Mesendoderm (in vitro differentiated cells): Measurements from ENCODE around the gene CCDC186.
"Not testable (repeated sequence)": the region's sequence is repeated elsewhere in the genome, so short reads cannot be mapped to it uniquely, and the experiment has no call there.

Experiments
- DNase-seq: peaks from one replicate; pipeline ENCODE4 v3.0.0; 2013
- H2AK5ac ChIP-seq: 2 replicates; pipeline ENCODE4 v1.6.1; 2013; ENCODE audit warnings: low read length, inconsistent platforms
- H2BK120ac ChIP-seq: 2 replicates; pipeline ENCODE4 v1.6.1; 2013; ENCODE audit warnings: low read depth, mild to moderate bottlenecking, low read length, moderate library complexity, mixed read lengths
- H2BK15ac ChIP-seq: replicated peaks from 2 replicates; pipeline ENCODE4 v1.6.1; 2013; ENCODE audit warnings: low read depth, mild to moderate bottlenecking, moderate library complexity
- H2BK5ac ChIP-seq: 2 replicates; pipeline ENCODE4 v1.6.1; 2013; ENCODE audit warnings: low read length, inconsistent platforms
- H3K18ac ChIP-seq: 2 replicates; pipeline ENCODE4 v1.6.1; 2013; ENCODE audit warnings: mild to moderate bottlenecking, low read length, mixed read lengths
- H3K23ac ChIP-seq: one replicate; pipeline ENCODE4 v1.6.1; 2013; ENCODE audit warnings: low read length
- H3K27ac ChIP-seq: 2 replicates; pipeline ENCODE4 v1.5.1; 2013; ENCODE audit warnings: low read depth, mild to moderate bottlenecking, inconsistent platforms, low read length, moderate library complexity
- H3K27me3 ChIP-seq: 2 replicates; pipeline ENCODE4 v1.6.1; 2013; ENCODE audit warnings: low read length, control low read depth, mild to moderate bottlenecking, inconsistent platforms; ENCODE audit not compliant: insufficient read depth, poor library complexity
- H3K36me3 ChIP-seq: 2 replicates; pipeline ENCODE4 v1.6.1; 2013; ENCODE audit warnings: low read length, inconsistent platforms; ENCODE audit not compliant: control insufficient read depth, insufficient read depth
- H3K4ac ChIP-seq: one replicate; pipeline ENCODE4 v1.6.1; 2013; ENCODE audit warnings: low read depth, mild to moderate bottlenecking, low read length, moderate library complexity
- H3K4me1 ChIP-seq: 2 replicates; pipeline ENCODE4 v1.6.1; 2013; ENCODE audit warnings: low read depth, low read length, inconsistent platforms; ENCODE audit not compliant: control insufficient read depth
- H3K4me2 ChIP-seq: 2 replicates; pipeline ENCODE4 v1.6.1; 2013; ENCODE audit warnings: low read length
- H3K4me3 ChIP-seq: 2 replicates; pipeline ENCODE4 v1.5.1; 2013; ENCODE audit warnings: mild to moderate bottlenecking, low read length
- H3K56ac ChIP-seq: one replicate; pipeline ENCODE4 v1.6.1; 2013; ENCODE audit warnings: low read length
- H3K79me1 ChIP-seq: 2 replicates; pipeline ENCODE4 v1.6.1; 2013; ENCODE audit warnings: low read length, inconsistent platforms
- H3K79me2 ChIP-seq: 2 replicates; pipeline ENCODE4 v1.6.1; 2013; ENCODE audit warnings: mild to moderate bottlenecking, low read length; ENCODE audit not compliant: control insufficient read depth, insufficient read depth
- H3K9ac ChIP-seq: 2 replicates; pipeline ENCODE4 v1.6.1; 2013; ENCODE audit warnings: low read length, inconsistent platforms
- H4K5ac ChIP-seq: one replicate; pipeline ENCODE4 v1.6.1; 2013; ENCODE audit warnings: low read length
- H4K8ac ChIP-seq: one replicate; pipeline ENCODE4 v1.6.1; 2013; ENCODE audit warnings: low read depth, mild to moderate bottlenecking, control low read depth, low read length, moderate library complexity
- WGBS: extraction: QIAGEN DNeasy Blood & Tissue Kit; methylation state at CpG from one replicate; pipeline ENCODE4 v1.1.7; 2013; ENCODE audit warnings: low lambda C conversion rate, missing lambda C conversion rate; ENCODE audit not compliant: insufficient coverage; ENCODE audit errors: extremely low coverage; 5-methylcytosine and 5-hydroxymethylcytosine counted together

The CCDC186 gene

DNA sequence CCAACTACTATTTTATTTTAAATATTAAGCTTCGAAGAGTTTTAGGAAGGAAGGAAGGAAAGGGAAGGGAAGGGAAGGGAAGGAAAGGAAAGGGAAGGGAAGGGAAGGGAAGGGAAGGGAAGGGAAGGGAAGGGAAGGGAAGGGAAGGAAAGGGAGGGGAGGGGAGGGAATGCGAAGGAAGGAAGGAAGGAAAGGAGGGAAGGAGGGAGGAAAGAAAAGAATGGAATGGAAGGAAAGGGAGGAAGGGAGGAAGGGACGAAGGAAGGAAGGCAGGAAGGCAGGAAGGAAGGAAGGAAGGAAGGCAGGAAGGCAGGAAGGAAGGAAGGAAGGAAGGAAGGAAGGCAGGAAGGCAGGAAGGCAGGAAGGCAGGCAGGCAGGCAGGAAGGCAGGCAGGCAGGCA lies 24.5 kb downstream of the CCDC186 start:
- not testable (repeated sequence) for H3K79me1 ChIP-seq, H2AK5ac ChIP-seq, H3K23ac ChIP-seq, DNase-seq, H2BK120ac ChIP-seq, H3K56ac ChIP-seq, H2BK15ac ChIP-seq, H3K27me3 ChIP-seq, H3K4me1 ChIP-seq, H3K4me3 ChIP-seq, H3K36me3 ChIP-seq, H3K18ac ChIP-seq, H3K4ac ChIP-seq, H4K5ac ChIP-seq, H3K79me2 ChIP-seq, H3K27ac ChIP-seq, H2BK5ac ChIP-seq, H4K8ac ChIP-seq, H3K9ac ChIP-seq, H3K4me2 ChIP-seq
- 100% methylated on average over 1 of the region's 3 CpGs for WGBS

DNA sequence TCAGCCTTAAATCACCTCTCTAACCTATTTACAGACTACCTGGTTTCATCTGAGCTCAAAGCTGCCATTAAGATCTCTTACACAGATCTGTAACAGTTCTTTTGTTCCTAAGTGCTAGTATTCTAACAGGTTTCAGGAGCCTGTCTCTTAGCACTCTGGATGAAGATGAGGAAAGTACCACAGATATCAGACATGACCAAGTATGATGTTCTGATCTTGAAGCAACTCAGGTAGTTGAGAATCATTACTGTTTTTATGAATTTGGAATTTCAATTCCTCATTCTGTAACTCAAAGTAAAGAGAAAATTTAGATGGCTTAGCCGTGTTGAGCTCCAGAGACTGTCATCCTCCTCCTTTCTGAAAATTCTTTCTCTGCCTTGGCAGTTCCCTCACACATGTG lies 30.8 kb downstream of the CCDC186 start:
- no CpG with 5 or more reads among the region's 1 CpG for WGBS
- H2BK120ac ChIP-seq, result no peak overlapping the region
- H4K8ac ChIP-seq, result no peak overlapping the region
- H3K4me3 ChIP-seq, result no peak overlapping the region
- DNase-seq, result no peak
- no peak overlapping the region for H3K9ac ChIP-seq
- H3K79me1 ChIP-seq, result no peaks in the 10 kb centered on the region
- H2BK5ac ChIP-seq, result no peak overlapping the region
- H3K4ac ChIP-seq, result no peak overlapping the region
- H2AK5ac ChIP-seq, result no peak overlapping the region
- no peak overlapping the region for H2BK15ac ChIP-seq
- no peak overlapping the region for H3K23ac ChIP-seq
- no peak overlapping the region for H3K18ac ChIP-seq
- H3K36me3 ChIP-seq, result no peaks in the 10 kb centered on the region
- H3K27me3 ChIP-seq, result no peaks in the 10 kb centered on the region
- no peak overlapping the region for H4K5ac ChIP-seq
- H3K79me2 ChIP-seq, result no peaks in the 10 kb centered on the region
- H3K27ac ChIP-seq, result no peak overlapping the region
- H3K4me1 ChIP-seq, result no peaks in the 10 kb centered on the region
- H3K56ac ChIP-seq, result no peak overlapping the region
- H3K4me2 ChIP-seq, result no peak overlapping the region

- Histone ChIP-seq H3K23ac (no peak overlapping the region), H4K8ac (no peak overlapping the region), H2BK5ac (no peak overlapping the region), H3K36me3 (no peaks in the 10 kb centered on the region), H3K4me2 (no peak overlapping the region), H3K9ac (no peak overlapping the region), H3K27ac (no peak overlapping the region), H3K18ac (no peak overlapping the region), H3K27me3 (no peaks in the 10 kb centered on the region), H2BK15ac (no peak overlapping the region), H3K56ac (no peak overlapping the region), H2BK120ac (no peak overlapping the region), H2AK5ac (no peak overlapping the region), H3K79me2 (no peaks in the 10 kb centered on the region), H3K79me1 (no peaks in the 10 kb centered on the region), H3K4me3 (no peak overlapping the region), H3K4me1 (no peaks in the 10 kb centered on the region), H4K5ac (no peak overlapping the region), H3K4ac (no peak overlapping the region)
- no CpG with 5 or more reads among the region's 3 CpGs for WGBS
- DNase-seq, result no peak
Measured at GRCh38 chr10:114142018-114142417, 32.0 kb downstream of the CCDC186 start.

- H3K36me3 ChIP-seq, H3K4me1 ChIP-seq, H2AK5ac ChIP-seq, H3K4me3 ChIP-seq, H3K79me1 ChIP-seq, H3K4ac ChIP-seq, H2BK120ac ChIP-seq, H3K27me3 ChIP-seq, H3K9ac ChIP-seq, H3K18ac ChIP-seq, H2BK15ac ChIP-seq, H4K5ac ChIP-seq, H4K8ac ChIP-seq, H3K23ac ChIP-seq, H2BK5ac ChIP-seq, H3K27ac ChIP-seq, DNase-seq, H3K79me2 ChIP-seq, H3K56ac ChIP-seq, H3K4me2 ChIP-seq: not testable (repeated sequence)
- WGBS, result no CpG with 5 or more reads among the region's 2 CpGs
Measured at GRCh38 chr10:114140827-114141226, 33.2 kb downstream of the CCDC186 start.

- Histone ChIP-seq H3K27ac (no peak overlapping the region), H2AK5ac (no peak overlapping the region), H3K23ac (no peak overlapping the region), H3K79me1 (no peaks in the 10 kb centered on the region), H2BK5ac (no peak overlapping the region), H3K56ac (no peak overlapping the region), H4K5ac (no peak overlapping the region), H4K8ac (no peak overlapping the region), H2BK120ac (no peak overlapping the region), H3K9ac (no peak overlapping the region), H3K4me1 (no peaks in the 10 kb centered on the region), H3K79me2 (no peaks in the 10 kb centered on the region), H3K36me3 (no peaks in the 10 kb centered on the region), H3K4ac (no peak overlapping the region), H2BK15ac (no peak overlapping the region), H3K4me3 (no peak overlapping the region), H3K27me3 (no peaks in the 10 kb centered on the region), H3K4me2 (no peak overlapping the region), H3K18ac (no peak overlapping the region)
- no CpG with 5 or more reads among the region's 1 CpG for WGBS
- DNase-seq, result no peak
Measured at GRCh38 chr10:114140036-114140435, 34.0 kb downstream of the CCDC186 start.

DNA sequence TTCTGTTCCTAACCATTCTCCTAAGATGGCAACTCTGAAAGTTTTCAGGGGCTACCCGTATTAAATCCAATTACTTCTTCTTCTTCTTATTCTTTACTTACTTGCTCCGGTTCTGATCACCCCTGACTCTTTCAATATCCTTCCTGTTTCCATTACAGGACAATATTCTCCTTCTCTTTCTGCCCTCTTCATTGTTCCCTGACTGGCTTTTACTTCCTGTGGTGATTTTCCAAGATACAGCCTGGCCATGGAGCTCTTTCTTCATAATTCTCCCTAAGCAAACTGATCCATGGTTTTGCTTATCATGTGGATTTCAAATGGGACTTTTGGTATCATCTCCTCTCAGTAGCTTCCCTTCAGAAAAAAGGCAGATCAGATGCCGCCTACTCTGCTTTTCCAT lies 35.4 kb downstream of the CCDC186 start:
- Histone ChIP-seq H2AK5ac (no peak overlapping the region), H3K36me3 (no peaks in the 10 kb centered on the region), H3K23ac (no peak overlapping the region), H3K79me2 (no peaks in the 10 kb centered on the region), H3K27ac (no peak overlapping the region), H2BK5ac (no peak overlapping the region), H3K4me3 (no peak overlapping the region), H3K9ac (no peak overlapping the region), H3K4me2 (no peak overlapping the region), H3K79me1 (no peaks in the 10 kb centered on the region), H2BK15ac (no peak overlapping the region), H3K4me1 (no peaks in the 10 kb centered on the region), H3K27me3 (no peaks in the 10 kb centered on the region), H4K5ac (no peak overlapping the region), H2BK120ac (no peak overlapping the region), H3K56ac (no peak overlapping the region), H4K8ac (no peak overlapping the region), H3K4ac (no peak overlapping the region), H3K18ac (no peak overlapping the region)
- WGBS, result 100% methylated on average over 1 of the region's 3 CpGs
- no peak for DNase-seq
